Thyroid gland (tissue), 4 donors: ENCODE results near the gene EPN3.

Experiments
- POLR2A ChIP-seq, 2 donors: fragments of 450-650 bp; IDR thresholded peaks; one replicate each; pipeline ENCODE4 v1.6.1; 2017; ENCODE audit warnings: antibody characterized with exemption in 2 of 2, mild to moderate bottlenecking in 2 of 2, moderate library complexity in 1 of 2
- TF ChIP-seq, protein P1 (sequence below), 6 experiments: fragments of 200-600 bp in 3 of 6; fragments of 450-650 bp in 3 of 6; sonication (generic) in 3 of 6; IDR thresholded peaks; one replicate each; pipeline ENCODE4 v1.5.1; 2016 to 2019; ENCODE audit warnings: antibody characterized with exemption in 6 of 6, mild to moderate bottlenecking in 2 of 6, inconsistent platforms in 1 of 6, moderate library complexity in 1 of 6

DNA sequence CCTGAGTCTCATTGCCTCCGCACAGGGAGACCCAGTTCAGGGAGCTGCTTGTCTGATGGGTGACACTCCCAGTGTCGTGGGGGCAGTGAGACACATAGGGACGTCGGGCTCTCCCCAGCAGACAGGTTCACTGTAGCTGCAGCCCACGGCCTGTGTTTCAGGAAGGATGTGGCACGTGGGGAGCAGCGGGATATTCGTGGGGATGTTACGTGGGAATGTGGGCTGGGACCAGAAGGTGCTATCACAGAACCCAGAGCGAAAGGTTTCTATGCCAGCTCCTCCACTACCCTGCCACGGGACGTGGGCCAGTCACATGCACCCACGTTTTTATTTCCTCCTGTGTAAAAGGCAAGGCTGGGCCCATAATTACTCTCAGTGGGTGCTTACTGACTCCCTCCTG lies 44.3 kb downstream of the EPN3 start:
- TF ChIP-seq, protein P1, sequence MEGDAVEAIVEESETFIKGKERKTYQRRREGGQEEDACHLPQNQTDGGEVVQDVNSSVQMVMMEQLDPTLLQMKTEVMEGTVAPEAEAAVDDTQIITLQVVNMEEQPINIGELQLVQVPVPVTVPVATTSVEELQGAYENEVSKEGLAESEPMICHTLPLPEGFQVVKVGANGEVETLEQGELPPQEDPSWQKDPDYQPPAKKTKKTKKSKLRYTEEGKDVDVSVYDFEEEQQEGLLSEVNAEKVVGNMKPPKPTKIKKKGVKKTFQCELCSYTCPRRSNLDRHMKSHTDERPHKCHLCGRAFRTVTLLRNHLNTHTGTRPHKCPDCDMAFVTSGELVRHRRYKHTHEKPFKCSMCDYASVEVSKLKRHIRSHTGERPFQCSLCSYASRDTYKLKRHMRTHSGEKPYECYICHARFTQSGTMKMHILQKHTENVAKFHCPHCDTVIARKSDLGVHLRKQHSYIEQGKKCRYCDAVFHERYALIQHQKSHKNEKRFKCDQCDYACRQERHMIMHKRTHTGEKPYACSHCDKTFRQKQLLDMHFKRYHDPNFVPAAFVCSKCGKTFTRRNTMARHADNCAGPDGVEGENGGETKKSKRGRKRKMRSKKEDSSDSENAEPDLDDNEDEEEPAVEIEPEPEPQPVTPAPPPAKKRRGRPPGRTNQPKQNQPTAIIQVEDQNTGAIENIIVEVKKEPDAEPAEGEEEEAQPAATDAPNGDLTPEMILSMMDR (IDR thresholded peaks at IDR 0.05), result no peak
- TF ChIP-seq POLR2A (IDR thresholded peaks at IDR 0.05), result no peak
